Measurements from ENCODE around the gene RNF145.

- TF ChIP-seq EZH2 (IDR thresholded peaks at IDR 0.05) (no peak), POLR2AphosphoS5 (IDR thresholded peaks at IDR 0.05; ENCODE audit: borderline replicate concordance, low read depth, low read length) (no peak), FOXP2 (optimal IDR thresholded peaks at IDR 0.05; ENCODE audit: control extremely low read depth, extremely low read length, insufficient read depth) (no peak)
Measured at GRCh38 chr5:159258361-159258760, 49.0 kb upstream of the RNF145 start.

Measured in SK-N-MC (cell line).